ENCODE results near the gene NKG7.

Gene NKG7

DNA sequence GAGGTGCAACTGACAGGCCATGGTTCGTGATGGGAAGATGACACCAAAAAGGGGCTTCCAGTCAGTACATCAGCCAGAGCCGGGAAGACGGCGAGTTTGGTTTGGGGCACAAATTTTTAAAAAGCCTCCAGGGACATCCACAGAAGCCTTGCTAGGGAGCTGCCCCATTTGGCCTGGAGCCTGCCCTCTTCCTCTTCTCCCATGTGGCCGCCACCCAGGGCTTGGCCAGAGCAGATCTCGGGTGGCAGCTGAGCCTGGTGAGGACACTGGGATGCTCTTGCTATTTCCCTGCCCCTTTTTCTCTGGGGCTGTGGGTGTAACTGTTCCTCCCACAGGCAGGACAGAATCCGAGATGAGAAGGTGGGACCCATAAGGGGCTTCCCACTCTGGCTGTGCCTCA lies 14.5 kb downstream of the NKG7 start:
- no peak for DNase-seq

GRCh38 chr19:51356159-51356801 lies 16.2 kb downstream of the NKG7 start:
- no peak for DNase-seq

GRCh38 chr19:51354742-51355148 lies 17.7 kb downstream of the NKG7 start:
- no peak for DNase-seq

DNA sequence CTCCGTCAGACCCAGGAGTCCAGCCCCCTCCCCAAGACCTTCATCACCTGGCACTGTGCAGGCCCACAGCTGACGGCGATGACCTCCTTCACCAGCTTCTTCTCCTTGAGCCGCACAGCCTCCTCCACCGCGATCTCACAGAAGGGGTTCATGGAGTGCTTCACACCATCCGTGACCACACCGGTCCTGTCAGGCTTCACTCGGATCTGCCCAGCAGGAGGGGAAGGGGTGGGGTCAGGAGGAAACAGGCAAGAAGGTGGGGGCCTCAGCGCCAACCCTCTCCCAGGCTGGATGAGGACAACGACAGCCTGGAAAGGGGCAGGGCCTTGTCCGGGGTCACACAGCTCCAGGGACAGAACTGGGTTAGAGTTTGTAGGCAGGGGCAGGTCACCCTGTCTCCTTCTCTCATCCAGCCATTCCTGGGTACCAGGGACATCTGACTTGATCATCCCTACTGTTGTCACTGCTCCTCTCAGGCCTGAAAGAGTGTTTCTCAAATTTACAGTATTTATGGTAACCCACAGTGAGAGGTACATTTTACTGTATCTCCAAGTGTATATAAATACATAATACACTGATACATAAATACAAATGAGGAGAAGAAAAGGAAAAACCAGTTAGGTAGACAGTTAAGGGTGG lies 18.2 kb downstream of the NKG7 start:
- DNase-seq, result no peak

DNA sequence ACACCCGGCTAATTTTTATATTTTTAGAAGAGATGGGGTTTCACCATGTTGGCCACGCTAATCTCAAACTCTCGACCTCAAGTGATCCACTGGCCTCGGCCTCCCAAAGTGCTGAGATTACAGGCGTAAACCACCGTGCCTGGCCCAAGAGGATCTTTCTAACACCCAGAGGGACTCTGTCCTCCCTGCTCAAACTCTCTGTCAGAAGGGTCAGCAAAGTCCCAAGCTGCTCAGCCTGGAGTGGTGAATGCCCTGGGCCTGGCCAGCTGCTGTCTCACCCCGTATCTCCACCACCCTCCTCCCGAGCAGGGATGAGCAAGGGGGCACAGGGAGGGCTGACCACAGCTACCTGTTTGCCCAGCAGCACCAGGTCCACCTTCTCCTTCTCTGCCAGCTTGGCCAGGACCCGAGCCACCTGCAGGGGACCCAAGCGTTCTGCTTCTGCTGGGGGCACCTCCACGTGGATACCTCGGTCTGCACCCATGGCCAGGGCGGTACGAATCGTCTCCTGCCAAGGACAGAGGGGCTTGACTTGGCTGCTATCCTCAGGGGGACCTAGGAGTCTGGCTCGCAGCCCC lies 19.6 kb downstream of the NKG7 start:
- DNase-seq, result no peak

- DNase-seq, result no peak
These were observed 21.0 kb downstream of the NKG7 start for GRCh38 chr19:51351266-51351990.

DNA sequence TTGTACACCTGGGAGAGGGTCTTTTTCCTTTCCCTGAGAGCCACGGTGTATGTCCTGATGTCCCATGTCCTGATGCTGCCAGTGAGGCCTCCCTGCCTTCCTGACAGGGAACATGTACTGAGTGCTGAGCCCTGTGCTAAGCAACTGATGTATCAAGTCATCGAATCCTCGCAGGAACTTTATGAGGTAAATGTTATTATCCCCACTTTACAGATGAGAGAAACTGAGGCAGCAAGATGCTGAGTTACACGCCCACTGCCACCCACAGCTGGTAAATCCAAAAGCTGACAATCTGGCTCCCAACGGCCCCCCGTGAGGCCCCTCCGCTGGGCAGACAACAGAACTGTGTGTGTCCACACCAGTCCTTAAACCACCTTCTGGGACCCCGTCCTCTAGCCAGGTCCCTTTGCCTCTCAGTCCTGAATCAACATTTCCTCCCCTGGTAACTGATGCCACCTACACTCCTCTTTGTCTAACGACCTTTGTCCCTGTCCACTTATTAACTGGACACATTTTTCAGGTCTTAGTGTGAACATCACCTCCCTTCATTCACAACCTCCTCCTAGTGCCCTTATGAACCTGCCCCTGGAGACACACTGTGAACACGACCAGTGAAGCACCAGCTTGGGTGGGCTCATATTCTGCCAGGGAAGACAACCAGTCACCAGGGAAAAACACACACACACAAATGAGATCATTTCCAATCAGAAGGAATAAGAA lies 25.1 kb downstream of the NKG7 start:
- no peak for DNase-seq

DNA sequence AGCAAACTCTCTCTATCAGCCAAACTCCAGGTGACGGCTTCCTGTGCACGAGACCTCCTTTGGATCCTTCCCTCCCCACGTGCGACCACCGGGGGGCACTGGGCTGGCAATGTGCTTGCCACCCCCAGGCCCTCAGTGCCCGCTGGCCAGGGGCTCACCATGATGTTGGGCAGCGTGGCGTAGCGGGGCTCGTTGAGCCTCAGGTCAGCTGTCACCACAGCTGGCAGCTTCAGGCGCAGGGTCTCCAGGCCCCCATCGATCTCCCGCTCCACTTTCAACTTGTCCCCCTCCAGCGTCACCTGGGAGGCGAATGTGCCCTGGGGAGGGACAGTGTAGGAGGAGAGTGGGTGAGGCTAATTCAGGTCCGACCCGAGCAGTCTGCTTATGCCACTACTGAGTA lies 25.7 kb downstream of the NKG7 start:
- DNase-seq, result no peak

GRCh38 chr19:51345076-51345620 lies 27.3 kb downstream of the NKG7 start:
- DNase-seq, result no peak

DNA sequence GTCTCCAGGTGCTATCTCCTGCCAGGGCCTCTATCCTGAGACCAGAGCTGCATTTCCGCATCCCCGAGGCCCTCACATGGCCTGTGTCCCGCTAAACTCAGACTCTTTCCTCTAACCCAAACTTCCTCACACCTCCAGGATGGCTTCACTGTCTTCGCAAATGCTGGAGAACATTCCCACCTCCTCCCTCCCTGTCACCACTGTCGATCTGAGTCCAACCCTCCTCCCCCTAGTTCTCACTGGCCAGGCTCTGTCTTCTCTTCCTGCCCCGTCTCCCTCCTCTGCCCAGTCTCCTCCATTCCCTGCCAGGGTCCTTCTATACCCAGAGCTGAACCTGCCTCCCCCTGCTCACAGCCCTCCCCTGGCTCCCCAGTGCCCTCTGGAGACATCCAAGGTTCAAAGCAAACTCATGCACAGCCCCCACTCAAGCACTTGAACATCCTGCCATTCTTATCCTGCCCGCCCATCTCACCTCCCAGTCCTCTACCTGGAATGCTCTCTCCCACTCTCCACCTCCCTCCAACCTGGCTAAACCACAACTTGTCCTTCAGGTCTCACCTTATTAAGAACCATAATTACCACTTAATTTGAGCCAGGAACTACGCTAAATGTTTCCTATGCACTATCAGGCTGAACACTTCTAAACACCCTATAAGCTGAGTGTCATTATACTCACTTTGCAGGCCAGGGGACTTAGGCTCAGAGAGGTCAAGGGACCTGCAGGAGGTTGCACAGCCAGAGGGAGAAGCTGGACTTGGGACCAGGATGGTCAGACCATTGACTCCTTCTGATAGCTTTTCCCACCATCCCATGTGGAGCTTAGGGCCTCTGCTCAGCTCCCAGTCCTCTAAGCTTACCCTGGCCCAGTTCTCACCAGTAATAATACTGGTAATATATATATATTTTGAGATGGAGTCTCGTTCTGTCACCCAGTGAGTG lies 29.6 kb downstream of the NKG7 start:
- DNase-seq, result no peak

- DNase-seq, result no peak
These were observed 30.4 kb downstream of the NKG7 start, which contains the start of gene VSIG10L for GRCh38 chr19:51341976-51342580. Gene VSIG10L (minus strand): TSS chr19:51342139. CDS start chr19:51342124, 15 bp downstream.

GRCh38 chr19:51341066-51341465 lies 31.4 kb downstream of the NKG7 start:
- no peak for DNase-seq

DNA sequence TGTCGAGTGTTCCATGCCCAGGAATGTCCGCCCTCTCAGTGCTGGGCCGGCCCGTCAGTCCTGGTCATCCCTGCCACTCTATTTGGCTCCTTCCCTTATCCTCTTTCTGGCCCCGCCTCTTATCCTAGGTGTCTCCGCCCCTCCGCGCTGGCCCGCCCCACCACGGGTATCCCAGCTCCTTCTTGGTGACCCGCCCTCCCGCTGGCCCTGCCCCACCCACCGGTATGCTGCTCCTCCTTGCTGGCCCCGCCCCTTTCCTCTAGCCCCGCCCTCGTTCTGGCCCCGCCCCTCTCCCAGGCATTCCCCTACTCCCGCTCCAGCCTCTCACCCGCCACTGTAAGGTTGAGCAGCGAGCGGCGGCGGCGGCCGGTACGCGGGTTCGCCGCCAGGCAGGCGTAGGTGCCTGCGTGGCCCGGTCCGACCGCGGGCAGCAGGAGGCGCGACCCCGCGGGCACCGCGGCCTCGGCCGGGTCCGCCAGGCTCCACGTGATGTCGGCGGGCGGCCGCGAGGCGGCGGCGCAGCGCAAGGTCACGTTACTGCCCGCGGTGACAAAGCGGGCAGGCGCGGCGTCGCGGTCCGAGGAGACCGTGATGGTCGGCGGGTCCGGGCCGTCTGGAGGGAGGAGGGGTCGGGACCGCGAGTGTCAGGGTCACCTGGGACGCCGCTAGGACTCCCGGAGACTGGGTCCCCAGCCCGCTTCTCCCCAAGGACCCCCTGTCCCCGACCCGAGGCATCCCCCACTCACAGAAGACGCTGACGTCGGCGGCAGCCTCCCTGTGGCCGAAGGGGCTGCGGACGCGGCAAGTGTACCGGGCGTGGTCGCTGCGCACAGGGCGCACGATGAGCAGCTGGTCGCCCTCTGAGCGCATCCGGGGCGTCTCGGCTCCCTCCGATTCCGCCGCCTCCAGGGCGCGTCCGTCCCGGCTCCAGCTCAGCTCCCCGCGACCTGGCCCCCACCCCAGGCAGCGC lies 32.5 kb downstream of the NKG7 start:
- DNase-seq, result peak; percentile 88

GRCh38 chr19:51339313-51339686 lies 33.2 kb downstream of the NKG7 start:
- no peak for DNase-seq

DNA sequence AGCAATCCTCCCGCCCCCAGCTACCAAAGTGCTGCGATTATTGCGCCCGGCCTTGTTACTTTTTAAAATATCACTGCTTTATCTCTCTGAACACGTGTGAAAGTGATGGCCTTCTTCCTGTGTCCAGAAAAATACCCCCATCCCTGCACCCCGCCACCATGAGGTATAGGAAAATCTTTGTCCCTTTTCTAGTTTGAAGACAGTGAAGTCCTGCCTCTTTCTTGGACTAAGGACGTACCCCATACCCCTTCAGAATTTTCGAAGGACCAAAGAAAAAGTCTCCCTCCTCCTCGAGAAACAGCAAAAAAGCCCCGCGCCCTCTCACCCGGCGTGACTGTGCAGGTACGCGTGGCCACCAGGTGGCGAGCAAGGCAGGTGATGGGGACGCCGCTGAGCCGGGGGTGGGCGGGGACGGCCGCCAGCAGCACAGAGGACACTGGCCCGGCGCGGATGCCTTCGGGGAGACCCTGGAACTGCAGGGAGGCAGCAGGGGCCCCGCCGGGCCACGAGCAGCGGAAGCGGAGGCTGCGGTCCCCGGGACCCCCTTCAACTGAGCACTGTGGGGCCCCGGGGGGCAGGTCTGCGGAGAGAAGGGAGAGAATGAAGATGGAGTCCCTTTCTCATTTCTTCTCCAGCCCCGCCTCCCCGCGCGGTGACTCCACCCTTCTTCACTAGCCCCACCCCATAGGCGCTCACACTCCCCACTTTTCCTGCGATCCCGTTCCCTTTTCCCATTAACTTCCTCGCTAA lies 33.7 kb downstream of the NKG7 start:
- DNase-seq, result peak; percentile 87

DNA sequence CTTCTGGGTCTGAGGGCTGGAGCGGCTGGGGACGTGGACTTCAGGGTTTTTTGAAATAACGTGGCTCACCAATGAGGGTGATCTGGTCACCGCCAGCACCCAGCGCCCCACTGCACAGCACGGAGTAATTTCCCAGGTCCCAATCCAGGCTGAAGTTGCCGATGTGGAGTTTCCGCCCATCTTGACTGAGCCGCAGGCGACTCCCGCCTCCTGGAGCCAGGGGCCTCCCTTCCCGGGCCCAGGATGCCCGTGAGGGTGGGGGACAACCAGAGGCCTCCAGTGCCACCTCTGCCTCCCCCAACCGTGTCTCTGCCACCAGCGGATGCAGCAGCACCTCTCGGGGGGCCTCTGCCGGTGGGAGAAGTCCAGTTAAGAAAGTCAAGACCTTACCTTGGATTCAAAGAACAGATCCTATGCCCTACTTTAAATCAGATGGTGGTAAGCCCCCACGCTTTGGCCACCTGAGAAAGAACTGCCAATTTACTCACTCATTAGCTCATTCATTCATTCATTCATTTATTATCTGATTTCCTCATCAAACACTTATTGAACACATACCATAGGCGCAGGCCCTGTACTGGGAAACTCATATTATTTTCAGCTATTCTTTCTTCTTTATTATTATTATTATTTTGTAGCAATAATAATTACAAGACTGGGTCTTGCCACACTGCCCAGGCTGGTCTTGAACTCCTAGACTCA lies 34.4 kb downstream of the NKG7 start:
- no peak for DNase-seq

DNA sequence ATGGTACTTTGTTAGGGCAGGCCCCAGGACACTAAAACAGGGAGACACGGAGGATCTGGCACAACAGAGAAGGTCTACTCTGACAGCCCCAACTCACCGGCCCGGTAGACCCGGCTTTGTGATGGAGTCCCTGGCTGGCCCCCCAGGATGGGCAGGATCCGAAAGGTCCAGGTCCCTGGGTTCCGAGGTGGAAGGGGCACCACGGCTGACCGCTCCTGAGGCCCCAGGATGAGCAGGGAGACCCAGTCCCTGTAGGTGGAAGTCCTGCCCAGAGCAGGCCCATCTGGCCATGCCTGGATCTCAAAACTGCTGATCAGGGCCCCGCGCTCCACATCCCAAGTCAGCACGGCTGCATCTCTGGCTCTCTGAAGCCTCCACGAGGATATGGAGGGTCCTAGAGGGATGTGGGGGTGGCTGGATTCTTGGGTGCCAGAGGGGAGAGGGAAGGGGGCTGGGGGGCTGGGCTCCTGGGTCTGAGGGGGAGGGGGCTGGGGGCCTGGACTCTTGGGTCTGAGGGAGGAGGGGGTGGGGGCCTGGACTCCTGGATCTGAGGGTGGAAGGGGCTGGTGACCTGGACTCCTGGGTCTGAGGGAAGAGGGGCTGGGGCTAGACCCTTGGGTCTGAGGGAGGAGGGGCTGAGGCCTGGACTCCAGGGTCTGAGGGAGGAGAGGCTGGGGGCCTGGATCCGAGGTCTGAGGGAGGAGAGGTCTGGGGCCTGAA lies 35.2 kb downstream of the NKG7 start:
- no peak for DNase-seq

Data from activated CD4-positive, CD25-positive, alpha-beta regulatory T cell treated with anti-CD3 and anti-CD28 coated beads, Interleukin-2, amount 50 U/mL, for 72 hours (primary cell).